GM12864 (cell line): Measurements from ENCODE around the gene DNAJC1.

Experiments used
- DNase-seq: peaks from one replicate; pipeline ENCODE4 v3.0.0-alpha.2; 2011; ENCODE audit warnings: low read depth
- H3K4me3 ChIP-seq: 2 replicates; pipeline ENCODE4 v1.5.1; 2011; ENCODE audit warnings: mild to moderate bottlenecking, low read depth, low read length, control low read depth
- TF ChIP-seq, protein P1 (sequence below): IDR thresholded peaks from 2 replicates; pipeline ENCODE4 v1.5.1; 2011; ENCODE audit warnings: low read depth, mild to moderate bottlenecking, moderate library complexity, low read length, control low read depth, inconsistent platforms; ENCODE audit errors: missing control alignments

DNAJC1 gene

GRCh38 chr10:21764466-21765189 is 238.9 kb downstream of the DNAJC1 start:
- TF ChIP-seq, protein P1, sequence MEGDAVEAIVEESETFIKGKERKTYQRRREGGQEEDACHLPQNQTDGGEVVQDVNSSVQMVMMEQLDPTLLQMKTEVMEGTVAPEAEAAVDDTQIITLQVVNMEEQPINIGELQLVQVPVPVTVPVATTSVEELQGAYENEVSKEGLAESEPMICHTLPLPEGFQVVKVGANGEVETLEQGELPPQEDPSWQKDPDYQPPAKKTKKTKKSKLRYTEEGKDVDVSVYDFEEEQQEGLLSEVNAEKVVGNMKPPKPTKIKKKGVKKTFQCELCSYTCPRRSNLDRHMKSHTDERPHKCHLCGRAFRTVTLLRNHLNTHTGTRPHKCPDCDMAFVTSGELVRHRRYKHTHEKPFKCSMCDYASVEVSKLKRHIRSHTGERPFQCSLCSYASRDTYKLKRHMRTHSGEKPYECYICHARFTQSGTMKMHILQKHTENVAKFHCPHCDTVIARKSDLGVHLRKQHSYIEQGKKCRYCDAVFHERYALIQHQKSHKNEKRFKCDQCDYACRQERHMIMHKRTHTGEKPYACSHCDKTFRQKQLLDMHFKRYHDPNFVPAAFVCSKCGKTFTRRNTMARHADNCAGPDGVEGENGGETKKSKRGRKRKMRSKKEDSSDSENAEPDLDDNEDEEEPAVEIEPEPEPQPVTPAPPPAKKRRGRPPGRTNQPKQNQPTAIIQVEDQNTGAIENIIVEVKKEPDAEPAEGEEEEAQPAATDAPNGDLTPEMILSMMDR, result no peak
- no peak for DNase-seq

GRCh38 chr10:21760332-21760731 is 243.2 kb downstream of the DNAJC1 start:
- TF ChIP-seq, protein P1, result no peak
- no peak for DNase-seq
- H3K4me3 ChIP-seq, result no peak overlapping the region

More at GRCh38 chr10:21764466-21765189, 238.9 kb downstream of the DNAJC1 start:
- no peak overlapping the region for H3K4me3 ChIP-seq

GRCh38 chr10:21759232-21759631 is 244.3 kb downstream of the DNAJC1 start:
- no peak for DNase-seq
- H3K4me3 ChIP-seq, result no peak overlapping the region
- TF ChIP-seq, protein P1, result no peak

DNA sequence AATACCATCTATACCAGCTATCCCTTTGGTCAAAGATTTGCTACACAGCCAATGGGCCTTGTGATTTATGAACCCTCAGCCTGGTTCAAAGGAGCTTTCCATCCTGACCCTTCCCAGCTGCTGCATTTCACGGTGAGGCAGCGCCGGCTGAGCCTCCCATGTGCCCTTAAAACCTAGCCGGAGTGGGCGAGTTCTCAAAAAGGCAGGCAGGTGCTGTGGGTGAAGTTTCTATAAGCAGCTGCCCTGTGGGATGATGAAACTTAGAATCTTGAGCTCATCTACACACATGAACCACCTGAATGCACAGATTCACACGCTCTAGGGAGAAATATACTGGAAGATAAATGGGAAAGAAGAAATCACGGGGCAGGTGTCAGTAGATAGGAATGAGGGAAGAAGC is 244.8 kb downstream of the DNAJC1 start:
- DNase-seq, result no peak
- H3K4me3 ChIP-seq, result no peak overlapping the region
- TF ChIP-seq, protein P1, result no peak

DNA sequence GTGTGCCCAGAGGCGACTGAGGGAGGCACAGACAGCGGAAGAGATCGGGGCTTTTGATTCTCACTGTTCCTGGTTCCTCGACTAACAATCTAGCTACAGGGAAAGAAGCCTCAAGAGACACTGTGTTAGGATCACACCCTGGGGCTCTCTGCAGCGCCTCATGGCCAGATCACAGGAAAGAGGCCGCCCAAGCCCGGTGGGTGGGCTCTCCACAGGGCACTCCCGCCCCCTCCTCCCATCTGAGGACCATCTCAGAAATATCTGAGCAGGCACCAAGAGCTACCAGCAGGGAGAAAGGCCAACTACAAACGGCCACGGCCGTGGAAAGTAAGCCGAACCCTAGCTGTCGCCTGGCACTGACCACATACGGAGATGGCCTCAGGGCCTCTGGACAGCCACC is 245.3 kb downstream of the DNAJC1 start:
- no peak for DNase-seq
- TF ChIP-seq, protein P1, result no peak
- H3K4me3 ChIP-seq, result no peak overlapping the region

- TF ChIP-seq, protein P1, result no peak
- DNase-seq, result no peak
- H3K4me3 ChIP-seq, result no peak overlapping the region
These were observed 246.2 kb downstream of the DNAJC1 start for GRCh38 chr10:21757185-21757901.

DNA sequence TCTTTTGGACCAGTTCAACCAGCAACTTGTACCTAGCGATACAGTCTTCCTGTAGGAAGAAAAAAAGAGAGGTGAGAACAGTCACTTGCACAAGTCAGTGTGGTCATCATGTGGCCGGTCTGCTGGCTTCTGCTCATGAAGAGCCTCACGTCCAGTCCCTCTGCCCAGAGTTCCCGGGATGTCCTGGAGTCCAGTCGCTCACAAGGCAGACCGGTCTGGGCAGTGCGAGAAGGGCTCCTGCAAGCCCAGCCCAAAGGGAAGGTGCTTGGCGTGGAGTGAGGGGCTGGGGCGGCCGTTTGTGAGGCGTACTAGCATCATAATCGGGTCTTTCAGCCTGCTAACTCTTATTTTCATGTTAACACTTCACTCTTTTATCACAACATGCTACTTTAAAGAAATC is 246.8 kb downstream of the DNAJC1 start:
- TF ChIP-seq, protein P1, result no peak
- no peak for DNase-seq
- no peak overlapping the region for H3K4me3 ChIP-seq
